ENCODE measurements around the gene PRKAG2. TPM values are rescaled to one million over a fixed set of nuclear protein-coding genes. Genes with fewer than 3 reads are reported as not detected.
"Not testable (repeated sequence)": the region's sequence is repeated elsewhere in the genome, so short reads cannot be mapped to it uniquely, and the experiment has no call there.

Gene PRKAG2
- total RNA-seq, 1 donor from 2014 or later, result 17.9 TPM

- DNase-seq (ENCODE audit: extremely low spot score, unreplicated experiment), result no peak
Measured at GRCh38 chr7:151520419-151521261, 356.3 kb downstream of the PRKAG2 start.

GRCh38 chr7:151519765-151520418 is 357.0 kb downstream of the PRKAG2 start, which contains the start of gene RHEB:
RHEB (minus strand) TSS chr7:151519895; CDS start chr7:151519511, 384 bp downstream.
- Mint-ChIP-seq H3K4me3 (peak within 1 kb of the TSS; percentile 96), H3K36me3 (peaks cover 11% of the 10 kb centered on the region), H3K27ac (peak within 1 kb of the TSS; percentile 99), H3K27me3 (peaks cover 3% of the 10 kb centered on the region), H3K4me1 (ENCODE audit: unreplicated experiment) (peaks cover 30% of the 10 kb centered on the region), H3K9me3 (peaks cover 3% of the 10 kb centered on the region)
- no peak for TF ChIP-seq CTCF (conservative IDR thresholded peaks at IDR 0.05)
- peak; percentile 95 for DNase-seq (ENCODE audit: extremely low spot score, unreplicated experiment)

More at GRCh38 chr7:151520419-151521261, 356.3 kb downstream of the PRKAG2 start:
- Mint-ChIP-seq H3K9me3 (no peaks in the 10 kb centered on the region), H3K27me3 (peaks cover 3% of the 10 kb centered on the region), H3K27ac (peak overlapping the region; percentile 99), H3K4me1 (ENCODE audit: unreplicated experiment) (peaks cover 23% of the 10 kb centered on the region), H3K4me3 (peak overlapping the region; percentile 96), H3K36me3 (peaks cover 5% of the 10 kb centered on the region)
- TF ChIP-seq CTCF (conservative IDR thresholded peaks at IDR 0.05), result no peak

GRCh38 chr7:151518947-151519764 is 357.8 kb downstream of the PRKAG2 start:
- H3K9me3 Mint-ChIP-seq, H3K27me3 Mint-ChIP-seq: not testable (repeated sequence)
- peak overlapping the region; percentile 96 for H3K4me3 Mint-ChIP-seq
- peaks cover 15% of the 10 kb centered on the region for H3K36me3 Mint-ChIP-seq
- H3K27ac Mint-ChIP-seq, result peak overlapping the region; percentile 99
- peaks cover 30% of the 10 kb centered on the region for H3K4me1 Mint-ChIP-seq (ENCODE audit: unreplicated experiment)
- DNase-seq (ENCODE audit: extremely low spot score, unreplicated experiment), result peak; percentile 74

- peaks cover 30% of the 10 kb centered on the region for H3K4me1 Mint-ChIP-seq (ENCODE audit: unreplicated experiment)
- peak overlapping the region; percentile 96 for H3K4me3 Mint-ChIP-seq
- peaks cover 11% of the 10 kb centered on the region for H3K9me3 Mint-ChIP-seq
- peaks cover 3% of the 10 kb centered on the region for H3K27me3 Mint-ChIP-seq
- peaks cover 23% of the 10 kb centered on the region for H3K36me3 Mint-ChIP-seq
- DNase-seq (ENCODE audit: extremely low spot score, unreplicated experiment), result no peak
- no peak for TF ChIP-seq CTCF (conservative IDR thresholded peaks at IDR 0.05)
- H3K27ac Mint-ChIP-seq, result peak overlapping the region; percentile 98
Measured at GRCh38 chr7:151518105-151518946, 358.6 kb downstream of the PRKAG2 start.

- H3K4me1 Mint-ChIP-seq (ENCODE audit: unreplicated experiment), result peaks cover 30% of the 10 kb centered on the region
- TF ChIP-seq CTCF (conservative IDR thresholded peaks at IDR 0.05), result no peak
- H3K27ac Mint-ChIP-seq, result peak overlapping the region; percentile 98
Measured at GRCh38 chr7:151517601-151518104, 359.3 kb downstream of the PRKAG2 start.

More at GRCh38 chr7:151517601-151518104, 359.3 kb downstream of the PRKAG2 start:
- DNase-seq (ENCODE audit: extremely low spot score, unreplicated experiment), result no peak
- peaks cover 3% of the 10 kb centered on the region for H3K27me3 Mint-ChIP-seq
- peaks cover 27% of the 10 kb centered on the region for H3K36me3 Mint-ChIP-seq
- peaks cover 11% of the 10 kb centered on the region for H3K9me3 Mint-ChIP-seq
- peak overlapping the region; percentile 96 for H3K4me3 Mint-ChIP-seq

Data from type B pancreatic cell (in vitro differentiated cells).